IPS-20b (cell line): Measurements from ENCODE around the gene CCNF.

Experiments used
- H3K27ac ChIP-seq: one replicate; pipeline ENCODE4 v1.5.1; 2013; ENCODE audit warnings: low read length
- H3K27me3 ChIP-seq: 2 replicates; pipeline ENCODE4 v1.6.1; 2013; ENCODE audit warnings: mild to moderate bottlenecking, low read length, inconsistent platforms; ENCODE audit not compliant: insufficient read depth
- H3K36me3 ChIP-seq: 2 replicates; pipeline ENCODE4 v1.6.1; 2013; ENCODE audit warnings: low read depth, mild to moderate bottlenecking, inconsistent platforms, low read length, moderate library complexity; ENCODE audit not compliant: insufficient read depth
- H3K4me1 ChIP-seq: 2 replicates; pipeline ENCODE4 v1.6.1; 2013; ENCODE audit warnings: mild to moderate bottlenecking, control low read depth, inconsistent platforms, low read length, moderate library complexity; ENCODE audit not compliant: insufficient read depth
- H3K4me3 ChIP-seq: 2 replicates; pipeline ENCODE4 v1.5.1; 2013; ENCODE audit warnings: mild to moderate bottlenecking, low read length, inconsistent platforms
- H3K9ac ChIP-seq: 2 replicates; pipeline ENCODE4 v1.6.1; 2013; ENCODE audit warnings: low read depth, mild to moderate bottlenecking, inconsistent platforms, low read length, moderate library complexity
- H3K9me3 ChIP-seq: 2 replicates; pipeline ENCODE4 v1.6.1; 2013; ENCODE audit warnings: mild to moderate bottlenecking, low read depth, low read length, inconsistent platforms; ENCODE audit not compliant: insufficient read depth

CCNF gene

GRCh38 chr16:2496223-2497115, 67.2 kb downstream of the CCNF start:
- Histone ChIP-seq H3K9ac (no peak overlapping the region), H3K27ac (no peak overlapping the region), H3K4me1 (no peaks in the 10 kb centered on the region), H3K4me3 (no peak overlapping the region), H3K36me3 (0 out of 2 replicates have a peak, but pooled peaks cover 6% of the 10 kb centered on the region), H3K27me3 (no peaks in the 10 kb centered on the region), H3K9me3 (no peaks in the 10 kb centered on the region)

DNA sequence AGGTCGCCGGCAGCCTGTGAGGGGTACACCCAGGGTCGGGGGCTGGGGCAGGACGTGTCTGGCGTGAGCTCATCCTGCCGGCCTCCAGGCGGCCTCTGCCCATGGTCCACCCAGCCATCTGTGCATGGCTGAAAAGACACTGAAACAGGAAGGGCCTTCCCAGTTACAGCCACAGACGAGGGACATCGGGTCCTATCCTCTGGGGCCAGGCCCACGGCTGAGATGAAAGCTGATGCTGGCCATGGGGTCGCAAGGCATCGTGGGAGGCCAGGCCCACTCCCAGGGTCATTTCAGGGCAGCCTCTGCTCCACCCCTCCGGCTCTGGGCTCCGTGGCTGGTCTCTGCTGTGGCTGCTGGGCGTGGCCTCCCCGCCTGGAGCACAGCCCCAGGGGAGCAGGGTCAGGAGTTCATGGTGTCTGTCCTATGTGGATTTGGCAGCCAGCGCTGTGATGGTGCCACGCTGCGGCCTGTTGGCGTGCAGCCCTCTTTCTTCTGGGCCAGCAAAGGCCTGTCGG, 67.9 kb downstream of the CCNF start:
- Histone ChIP-seq H3K27ac (no peak overlapping the region), H3K27me3 (no peaks in the 10 kb centered on the region), H3K9me3 (no peaks in the 10 kb centered on the region), H3K4me3 (no peak overlapping the region), H3K4me1 (peaks cover 4% of the 10 kb centered on the region; the same call in 1 of the 2 replicates), H3K36me3 (0 out of 2 replicates have a peak, but pooled peaks cover 6% of the 10 kb centered on the region), H3K9ac (no peak overlapping the region)

DNA sequence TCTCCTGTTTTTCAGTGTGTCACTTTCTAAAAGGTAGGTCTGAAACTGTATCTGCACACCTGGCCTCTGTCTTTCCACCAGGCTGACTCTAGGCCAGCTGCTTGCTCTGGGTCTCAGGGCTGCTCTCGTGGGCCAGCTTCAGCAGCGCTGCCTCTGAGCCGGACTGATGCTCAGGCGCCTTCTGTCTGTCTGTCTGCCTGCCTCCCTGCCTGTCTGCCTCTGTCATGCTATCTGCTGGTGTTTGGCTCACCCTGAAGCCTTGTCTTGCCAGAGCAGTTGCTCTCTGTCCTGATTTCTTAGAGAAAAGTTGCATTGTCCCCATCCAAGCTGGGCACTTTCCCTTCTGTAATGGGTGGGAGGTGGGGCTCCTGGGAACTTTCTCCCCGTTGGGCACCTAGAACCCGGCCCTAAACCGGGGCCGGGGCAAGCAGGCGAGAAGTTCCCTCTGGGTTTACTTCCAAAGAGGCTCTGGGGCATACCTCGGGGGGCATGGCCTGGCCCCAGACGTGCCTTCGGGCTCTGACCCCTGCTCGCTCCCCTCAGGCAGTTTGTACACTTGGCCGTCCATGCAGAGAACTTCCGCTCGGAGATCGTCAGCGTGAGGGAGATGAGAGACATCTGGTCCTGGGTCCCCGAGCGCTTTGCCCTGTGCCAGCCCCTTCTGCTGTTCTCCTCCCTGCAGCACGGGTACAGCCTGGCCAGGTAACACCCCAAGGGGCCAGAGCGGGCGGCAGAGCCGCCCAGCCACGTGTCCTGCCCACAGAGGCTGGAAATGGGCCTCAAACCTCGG, 68.6 kb downstream of the CCNF start:
- Histone ChIP-seq H3K9ac (no peak overlapping the region), H3K4me3 (no peak overlapping the region), H3K27ac (no peak overlapping the region)

GRCh38 chr16:2498531-2499253, 69.4 kb downstream of the CCNF start:
- Histone ChIP-seq H3K9me3 (no peaks in the 10 kb centered on the region), H3K9ac (no peak overlapping the region), H3K27me3 (no peaks in the 10 kb centered on the region), H3K4me1 (peaks cover 4% of the 10 kb centered on the region; the same call in 1 of the 2 replicates), H3K4me3 (no peak overlapping the region), H3K36me3 (0 out of 2 replicates have a peak, but pooled peaks cover 6% of the 10 kb centered on the region), H3K27ac (no peak overlapping the region)

More for the DNA sequence above, 68.6 kb downstream of the CCNF start:
- Histone ChIP-seq H3K27me3 (no peaks in the 10 kb centered on the region), H3K9me3 (no peaks in the 10 kb centered on the region), H3K4me1 (peaks cover 4% of the 10 kb centered on the region; the same call in 1 of the 2 replicates), H3K36me3 (0 out of 2 replicates have a peak, but pooled peaks cover 6% of the 10 kb centered on the region)

DNA sequence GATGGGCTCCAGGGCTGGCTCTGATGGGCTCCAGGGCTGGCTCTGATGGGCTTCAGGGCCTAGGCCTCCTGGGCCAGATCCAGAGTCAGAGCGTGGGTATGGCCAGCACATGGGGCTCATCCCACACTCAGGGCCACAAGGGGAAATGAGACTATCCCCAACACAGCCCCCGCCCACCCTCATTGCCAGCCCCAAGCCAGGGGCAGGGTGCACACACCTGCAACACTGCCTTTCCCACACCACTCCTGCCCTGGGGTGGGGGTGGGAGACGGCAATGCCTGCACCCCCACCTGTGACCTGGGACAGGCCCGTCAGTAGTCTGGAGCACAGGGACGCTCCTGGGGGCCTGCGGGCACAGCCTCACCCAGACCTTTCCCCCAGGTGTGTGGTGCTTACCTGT, 70.2 kb downstream of the CCNF start:
- no peak overlapping the region for H3K9ac ChIP-seq
- H3K9me3 ChIP-seq, result no peaks in the 10 kb centered on the region
- H3K36me3 ChIP-seq, result 0 out of 2 replicates have a peak, but pooled peaks cover 6% of the 10 kb centered on the region
- no peak overlapping the region for H3K27ac ChIP-seq
- no peaks in the 10 kb centered on the region for H3K27me3 ChIP-seq
- H3K4me1 ChIP-seq, result peaks cover 4% of the 10 kb centered on the region; the same call in 1 of the 2 replicates
- no peak overlapping the region for H3K4me3 ChIP-seq

- no peaks in the 10 kb centered on the region for H3K9me3 ChIP-seq
- H3K9ac ChIP-seq, result no peak overlapping the region
- 0 out of 2 replicates have a peak, but pooled peaks cover 6% of the 10 kb centered on the region for H3K36me3 ChIP-seq
- no peak overlapping the region for H3K4me3 ChIP-seq
- no peaks in the 10 kb centered on the region for H3K27me3 ChIP-seq
- H3K27ac ChIP-seq, result no peak overlapping the region
- peaks cover 4% of the 10 kb centered on the region; the same call in 1 of the 2 replicates for H3K4me1 ChIP-seq
Measured at GRCh38 chr16:2499890-2500429, 70.7 kb downstream of the CCNF start.

- H3K9me3 ChIP-seq, result no peaks in the 10 kb centered on the region
- H3K9ac ChIP-seq, result no peak overlapping the region
- no peaks in the 10 kb centered on the region for H3K27me3 ChIP-seq
- 0 out of 2 replicates have a peak, but pooled peaks cover 6% of the 10 kb centered on the region for H3K36me3 ChIP-seq
- no peak overlapping the region for H3K4me3 ChIP-seq
- H3K4me1 ChIP-seq, result peaks cover 4% of the 10 kb centered on the region; the same call in 1 of the 2 replicates
- no peak overlapping the region for H3K27ac ChIP-seq
Measured at GRCh38 chr16:2500430-2500917, 71.2 kb downstream of the CCNF start.

- Histone ChIP-seq H3K9ac (peak overlapping the region; percentile 49; the same call in 1 of the 2 replicates), H3K36me3 (0 out of 2 replicates have a peak, but pooled peaks cover 6% of the 10 kb centered on the region), H3K27ac (no peak overlapping the region), H3K27me3 (no peaks in the 10 kb centered on the region), H3K4me3 (peak overlapping the region; percentile 68), H3K9me3 (no peaks in the 10 kb centered on the region), H3K4me1 (peaks cover 4% of the 10 kb centered on the region; the same call in 1 of the 2 replicates)
Measured at GRCh38 chr16:2500918-2501750, 71.9 kb downstream of the CCNF start.

- Histone ChIP-seq H3K36me3 (0 out of 2 replicates have a peak, but pooled peaks cover 6% of the 10 kb centered on the region), H3K4me1 (peaks cover 4% of the 10 kb centered on the region; the same call in 1 of the 2 replicates), H3K27me3 (no peaks in the 10 kb centered on the region), H3K9ac (peak overlapping the region; percentile 49; the same call in 1 of the 2 replicates), H3K27ac (no peak overlapping the region), H3K4me3 (peak overlapping the region; percentile 68; the same call in 1 of the 2 replicates), H3K9me3 (no peaks in the 10 kb centered on the region)
Measured at GRCh38 chr16:2501946-2502895, 73.0 kb downstream of the CCNF start.
